Activated CD8-positive, alpha-beta memory T cell treated with anti-CD3 and anti-CD28 coated beads, Interleukin-2, amount 50 U/mL, for 4 hours (primary cell): ENCODE data around the gene TMOD2.
A peak's percentile ranks its signal among the peaks of the same experiment; 100 is the strongest.

Experiments
- DNase-seq: peaks from one replicate; pipeline ENCODE4 v3.0.0-alpha.2; 2020

The TMOD2 gene

GRCh38 chr15:51828621-51829375 is 77.4 kb downstream of the TMOD2 start:
- DNase-seq, result no peak

GRCh38 chr15:51829376-51830275 is 78.2 kb downstream of the TMOD2 start, which contains the start of gene TMOD3:
Gene TMOD3, plus strand, starts transcription at chr15:51829653. Its CDS starts 33,232 bp downstream, at chr15:51862885.
- DNase-seq, result peak; percentile 90

- no peak for DNase-seq
Measured at GRCh38 chr15:51830276-51830806, 78.9 kb downstream of the TMOD2 start.

GRCh38 chr15:51833772-51834171 is 82.4 kb downstream of the TMOD2 start:
- no peak for DNase-seq

GRCh38 chr15:51837792-51838251 is 86.4 kb downstream of the TMOD2 start:
- DNase-seq, result no peak

- DNase-seq, result no peak
Measured at GRCh38 chr15:51838270-51838669, 86.9 kb downstream of the TMOD2 start.

GRCh38 chr15:51840692-51841091 is 89.3 kb downstream of the TMOD2 start:
- DNase-seq, result no peak

GRCh38 chr15:51841406-51842040 is 90.1 kb downstream of the TMOD2 start:
- DNase-seq, result no peak

GRCh38 chr15:51842265-51842664 is 90.9 kb downstream of the TMOD2 start:
- DNase-seq, result no peak

- DNase-seq, result peak; percentile 20
Measured at GRCh38 chr15:51842852-51843737, 91.7 kb downstream of the TMOD2 start.

- DNase-seq, result no peak
Measured at GRCh38 chr15:51844747-51845426, 93.5 kb downstream of the TMOD2 start.

- DNase-seq, result no peak
Measured at GRCh38 chr15:51846066-51846462, 94.7 kb downstream of the TMOD2 start.

GRCh38 chr15:51846463-51847230 is 95.2 kb downstream of the TMOD2 start:
- DNase-seq, result no peak

GRCh38 chr15:51848811-51849210 is 97.4 kb downstream of the TMOD2 start:
- no peak for DNase-seq

GRCh38 chr15:51849860-51850259 is 98.5 kb downstream of the TMOD2 start:
- DNase-seq, result no peak

- no peak for DNase-seq
Measured at GRCh38 chr15:51853998-51854397, 102.6 kb downstream of the TMOD2 start.

GRCh38 chr15:51855612-51856011 is 104.2 kb downstream of the TMOD2 start:
- DNase-seq, result no peak

GRCh38 chr15:51856714-51857380 is 105.5 kb downstream of the TMOD2 start:
- DNase-seq, result no peak

GRCh38 chr15:51861557-51862359 is 110.4 kb downstream of the TMOD2 start:
- DNase-seq, result peak; percentile 58
